Gastroesophageal sphincter (tissue), 4 donors: ENCODE results near the gene IFNA2. TPM values are rescaled to one million over a fixed set of nuclear protein-coding genes. Genes with fewer than 3 reads are reported as not detected.

ENCODE experiments used
- ATAC-seq: fragments of 150-250 bp; one replicate; pipeline ENCODE4 v1.9.1; 2016; ENCODE audit warnings: mild to moderate bottlenecking, moderate library complexity
- H3K27ac ChIP-seq, 4 donors: fragments of 200-600 bp; sonication (generic) in 3 of 4; 1 replicate in 3 of 4; 2 replicates in 1 of 4; pipeline ENCODE4 v1.5.1; 2016 to 2019
- H3K27me3 ChIP-seq: fragments of 200-600 bp; sonication (generic); one replicate; pipeline ENCODE4 v1.5.1; 2019
- H3K36me3 ChIP-seq, 2 donors: fragments of 200-600 bp; sonication (generic); one replicate each; pipeline ENCODE4 v1.5.1; 2019; ENCODE audit warnings: control low read depth in 1 of 2
- H3K4me1 ChIP-seq, 3 donors: fragments of 200-600 bp; sonication (generic); 1 replicate in 2 of 3; 2 replicates in 1 of 3; pipeline ENCODE4 v1.5.1; 2016 to 2019; ENCODE audit warnings: control low read depth in 2 of 3
- H3K4me3 ChIP-seq, 2 donors: fragments of 200-600 bp; sonication (generic); one replicate each; pipeline ENCODE4 v1.5.1; 2019; ENCODE audit warnings: mild to moderate bottlenecking in 1 of 2, moderate library complexity in 1 of 2
- H3K9me3 ChIP-seq, 3 donors: fragments of 200-600 bp; sonication (generic); one replicate each; pipeline ENCODE4 v1.5.1; 2017 to 2019; ENCODE audit warnings: control low read depth in 2 of 3
- EP300 ChIP-seq: sonication (generic); formaldehyde crosslinking; IDR thresholded peaks from one replicate; pipeline ENCODE4 v1.6.1; 2017; ENCODE audit warnings: antibody characterized with exemption, mild to moderate bottlenecking
- POLR2A ChIP-seq, 2 donors: fragments of 450-650 bp; IDR thresholded peaks; one replicate each; pipeline ENCODE4 v1.6.1; 2017; ENCODE audit warnings: antibody characterized with exemption in 2 of 2, mild to moderate bottlenecking in 2 of 2, moderate library complexity in 1 of 2
- POLR2AphosphoS5 ChIP-seq: sonication (generic); formaldehyde crosslinking; IDR thresholded peaks from one replicate; pipeline ENCODE4 v1.6.1; 2017; ENCODE audit warnings: antibody characterized with exemption
- WGBS, 2 donors: methylation state at CpG; one replicate each; pipeline ENCODE4 v1.1.5; 2018; ENCODE audit warnings: low coverage in 1 of 2; 5-methylcytosine and 5-hydroxymethylcytosine counted together
- total RNA-seq, 4 donors: library from RNA; depleted of rRNA; stranded (reverse); fragments of >200 nt; gene quantifications; one replicate each; pipeline ENCODE4 v1.1.0, GENCODE V29; 2016
- TF ChIP-seq, protein P1 (sequence below), 4 experiments: fragments of 200-600 bp in 2 of 4; fragments of 450-650 bp in 2 of 4; sonication (generic) in 1 of 4; IDR thresholded peaks; one replicate each; pipeline ENCODE4 v1.5.1; 2017 to 2019; ENCODE audit warnings: antibody characterized with exemption in 4 of 4, mild to moderate bottlenecking in 2 of 4, moderate library complexity in 2 of 4

Gene IFNA2
- total RNA-seq, 4 donors from 2014 or later: not detected

DNA sequence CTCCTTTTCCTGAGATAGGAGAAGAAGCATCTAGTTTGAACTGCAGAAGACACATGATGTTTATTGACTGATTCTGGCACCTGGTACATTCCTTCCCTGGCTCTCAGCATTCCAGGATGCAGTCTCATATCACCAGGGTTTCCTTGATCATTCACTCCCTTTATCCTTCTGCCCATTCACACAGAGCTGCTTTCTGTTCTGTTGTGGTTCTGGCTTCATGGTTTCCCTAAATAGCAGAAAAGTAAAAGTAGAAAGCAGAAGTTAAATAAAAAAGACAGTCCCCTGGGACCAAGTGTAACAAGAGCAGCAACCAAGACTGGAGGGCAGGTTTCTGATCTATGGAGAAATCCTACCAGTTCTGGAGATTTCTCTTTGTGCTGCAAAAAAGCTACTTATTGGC lies 26.9 kb upstream of the IFNA2 start:
- H3K27ac ChIP-seq: no peak overlapping the region
- H3K36me3 ChIP-seq: no peaks in the 10 kb centered on the region
- H3K9me3 ChIP-seq: no peaks in the 10 kb centered on the region
- TF ChIP-seq POLR2A (IDR thresholded peaks at IDR 0.05) (no peak), POLR2AphosphoS5 (no peak), EP300 (no peak)
- TF ChIP-seq, protein P1, sequence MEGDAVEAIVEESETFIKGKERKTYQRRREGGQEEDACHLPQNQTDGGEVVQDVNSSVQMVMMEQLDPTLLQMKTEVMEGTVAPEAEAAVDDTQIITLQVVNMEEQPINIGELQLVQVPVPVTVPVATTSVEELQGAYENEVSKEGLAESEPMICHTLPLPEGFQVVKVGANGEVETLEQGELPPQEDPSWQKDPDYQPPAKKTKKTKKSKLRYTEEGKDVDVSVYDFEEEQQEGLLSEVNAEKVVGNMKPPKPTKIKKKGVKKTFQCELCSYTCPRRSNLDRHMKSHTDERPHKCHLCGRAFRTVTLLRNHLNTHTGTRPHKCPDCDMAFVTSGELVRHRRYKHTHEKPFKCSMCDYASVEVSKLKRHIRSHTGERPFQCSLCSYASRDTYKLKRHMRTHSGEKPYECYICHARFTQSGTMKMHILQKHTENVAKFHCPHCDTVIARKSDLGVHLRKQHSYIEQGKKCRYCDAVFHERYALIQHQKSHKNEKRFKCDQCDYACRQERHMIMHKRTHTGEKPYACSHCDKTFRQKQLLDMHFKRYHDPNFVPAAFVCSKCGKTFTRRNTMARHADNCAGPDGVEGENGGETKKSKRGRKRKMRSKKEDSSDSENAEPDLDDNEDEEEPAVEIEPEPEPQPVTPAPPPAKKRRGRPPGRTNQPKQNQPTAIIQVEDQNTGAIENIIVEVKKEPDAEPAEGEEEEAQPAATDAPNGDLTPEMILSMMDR (IDR thresholded peaks at IDR 0.05): no peak
- no peak overlapping the region for H3K4me3 ChIP-seq
- ATAC-seq: no peak
- no peaks in the 10 kb centered on the region for H3K4me1 ChIP-seq
- H3K27me3 ChIP-seq: peaks cover 6% of the 10 kb centered on the region

DNA sequence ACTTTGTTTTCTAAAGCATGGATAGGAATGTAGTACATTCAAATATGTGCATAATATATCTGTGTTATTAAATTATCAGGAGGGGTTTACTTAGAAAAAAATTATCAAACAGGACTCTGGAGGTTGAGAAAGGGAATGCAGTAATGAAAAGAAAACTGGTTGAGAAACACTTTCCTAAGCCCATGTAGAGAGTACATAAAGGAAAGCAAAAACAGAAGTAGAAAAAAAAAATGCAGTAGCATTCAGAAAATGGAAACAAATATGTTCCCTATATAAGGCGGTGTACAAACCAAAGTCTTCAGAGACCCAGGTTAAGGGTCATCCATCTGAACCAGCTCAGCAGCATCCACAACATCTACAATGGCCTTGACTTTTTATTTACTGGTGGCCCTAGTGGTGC lies 23.6 kb upstream of the IFNA2 start, which contains the start of gene IFNA8:
Gene IFNA8, plus strand, starts transcription at position 301 of the 400 bp plus-strand sequence. Its CDS starts 60 bp downstream, at position 361.
- 88% methylated on average over 1 of the region's 1 CpG for WGBS, 2 donors
- Histone ChIP-seq H3K27me3 (peaks cover 6% of the 10 kb centered on the region), H3K36me3 (no peaks in the 10 kb centered on the region), H3K4me1 (no peaks in the 10 kb centered on the region), H3K9me3 (no peaks in the 10 kb centered on the region), H3K4me3 (no peak within 1 kb of the TSS), H3K27ac (no peak within 1 kb of the TSS)
- no peak for TF ChIP-seq EP300
- TF ChIP-seq POLR2A (IDR thresholded peaks at IDR 0.05): no peak
- TF ChIP-seq, protein P1 (IDR thresholded peaks at IDR 0.05): no peak
- no peak for TF ChIP-seq POLR2AphosphoS5
- no peak for ATAC-seq

GRCh38 chr9:21404146-21404545 lies 18.9 kb upstream of the IFNA2 start:
- H3K4me1 ChIP-seq: peaks cover 0 to 11% (median 6%) of the 10 kb centered on the region in 3 donors
- no peaks in the 10 kb centered on the region for H3K36me3 ChIP-seq
- TF ChIP-seq POLR2AphosphoS5: no peak
- TF ChIP-seq, protein P1 (IDR thresholded peaks at IDR 0.05): no peak
- no peak for TF ChIP-seq EP300
- TF ChIP-seq POLR2A (IDR thresholded peaks at IDR 0.05): no peak
- no peak overlapping the region for H3K4me3 ChIP-seq
- H3K9me3 ChIP-seq: no peaks in the 10 kb centered on the region
- H3K27me3 ChIP-seq: peaks cover 40% of the 10 kb centered on the region
- WGBS, 2 donors: 63 to 73% methylated on average over 1 to 3 of the region's 3 CpGs
- no peak overlapping the region for H3K27ac ChIP-seq
- ATAC-seq: no peak

DNA sequence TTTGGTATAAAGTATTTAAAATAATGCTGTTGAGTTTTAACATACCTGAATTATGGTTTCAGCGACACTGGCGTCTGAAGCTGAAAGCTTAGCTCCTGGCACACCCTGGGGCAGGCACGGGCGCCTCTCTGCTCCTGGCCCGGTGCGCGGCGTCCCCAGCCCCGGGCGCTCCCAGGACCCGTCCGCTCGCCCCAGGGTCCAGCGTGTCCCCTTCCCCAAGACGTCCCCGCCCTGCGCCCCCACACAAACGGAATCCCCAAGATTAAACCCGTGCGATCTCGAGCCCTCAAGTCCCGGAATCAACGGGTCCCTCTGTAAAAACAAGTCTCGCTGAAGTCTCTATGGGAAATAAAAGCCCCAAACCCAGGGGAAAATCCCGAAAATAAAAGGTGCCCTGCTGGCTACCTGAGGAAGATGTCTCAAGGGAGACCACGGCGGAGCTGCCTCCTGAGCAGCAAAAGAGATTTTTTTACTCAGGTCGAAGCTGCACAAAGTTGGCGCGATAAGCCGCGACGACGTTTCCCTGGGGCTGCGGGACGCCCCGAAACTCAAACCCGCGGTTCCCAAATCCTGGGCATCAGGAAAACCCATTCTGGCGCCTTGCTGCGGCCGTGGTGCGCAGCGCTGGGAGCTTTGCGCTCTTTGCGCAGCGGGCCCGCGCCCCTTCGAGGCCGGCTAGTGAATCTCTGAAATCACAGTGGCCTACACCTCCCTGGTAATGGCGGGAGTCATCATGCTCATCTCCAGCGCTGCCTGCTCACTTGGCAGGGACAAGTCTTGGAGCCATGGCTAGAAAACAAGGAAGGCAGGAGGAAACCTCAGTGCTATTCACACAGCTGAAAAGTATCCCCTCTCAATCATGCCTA lies 17.4 kb upstream of the IFNA2 start:
- ATAC-seq: peak; percentile 47
- no peak for TF ChIP-seq POLR2AphosphoS5
- no peak for TF ChIP-seq POLR2A (IDR thresholded peaks at IDR 0.05)
- no peak for TF ChIP-seq EP300
- TF ChIP-seq, protein P1 (IDR thresholded peaks at IDR 0.05): no peak
- 0% methylated on average over 14 of the region's 53 CpGs; no CpG with 5 or more reads in 1 of the 2 donors for WGBS, 2 donors
- H3K4me3 ChIP-seq: peak overlapping the region in 1 of 2 donors; percentile 39
- no peaks in the 10 kb centered on the region for H3K36me3 ChIP-seq
- H3K27me3 ChIP-seq: peaks cover 45% of the 10 kb centered on the region
- H3K9me3 ChIP-seq: no peaks in the 10 kb centered on the region
- H3K4me1 ChIP-seq: peaks cover 0 to 11% (median 6%) of the 10 kb centered on the region in 3 donors
- no peak overlapping the region for H3K27ac ChIP-seq

- no peak for TF ChIP-seq EP300
- TF ChIP-seq, protein P1 (IDR thresholded peaks at IDR 0.05): no peak
- no peak for TF ChIP-seq POLR2A (IDR thresholded peaks at IDR 0.05)
- TF ChIP-seq POLR2AphosphoS5: no peak
- 32 to 45% methylated on average over 2 to 3 of the region's 3 CpGs for WGBS, 2 donors
- Histone ChIP-seq H3K9me3 (no peaks in the 10 kb centered on the region), H3K27ac (no peak overlapping the region), H3K36me3 (no peaks in the 10 kb centered on the region), H3K27me3 (peaks cover 66% of the 10 kb centered on the region), H3K4me3 (no peak overlapping the region), H3K4me1 (peaks cover 0 to 20% (median 6%) of the 10 kb centered on the region in 3 donors)
- no peak for ATAC-seq
These were observed 14.8 kb upstream of the IFNA2 start for GRCh38 chr9:21399956-21400355.
